Lower leg skin (tissue), 3 donors: ENCODE results near the gene SRRM4.

Experiments
- POLR2A ChIP-seq, 2 donors: fragments of 450-650 bp; IDR thresholded peaks; one replicate each; pipeline ENCODE4 v1.6.1; 2016 to 2017; ENCODE audit warnings: antibody characterized with exemption in 2 of 2, mild to moderate bottlenecking in 1 of 2, moderate library complexity in 1 of 2
- TF ChIP-seq, protein P1 (sequence below), 3 donors: fragments of 450-650 bp; IDR thresholded peaks; one replicate each; pipeline ENCODE4 v1.5.1; 2016; ENCODE audit warnings: antibody characterized with exemption in 3 of 3, mild to moderate bottlenecking in 3 of 3, moderate library complexity in 2 of 3

DNA sequence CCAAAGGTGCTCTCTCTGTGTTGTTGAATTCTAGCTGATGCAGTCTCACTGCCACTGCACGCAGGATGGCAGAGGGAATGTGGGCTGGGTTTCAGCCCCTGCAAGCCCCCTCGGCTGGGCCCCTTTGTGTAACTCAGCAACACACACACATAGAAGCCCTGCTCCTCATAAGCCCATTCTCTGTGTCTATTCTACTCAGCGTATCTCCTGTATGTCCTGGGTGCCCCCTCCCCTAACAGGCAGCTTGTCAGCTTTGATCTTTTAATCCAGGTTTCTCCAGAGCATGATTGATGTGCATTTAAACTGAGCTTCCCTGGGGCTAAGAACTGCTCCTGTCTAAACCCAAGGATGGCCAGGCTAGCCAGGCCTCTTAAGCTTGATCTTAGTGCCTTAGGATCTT lies 43.0 kb downstream of the SRRM4 start:
- TF ChIP-seq, protein P1, sequence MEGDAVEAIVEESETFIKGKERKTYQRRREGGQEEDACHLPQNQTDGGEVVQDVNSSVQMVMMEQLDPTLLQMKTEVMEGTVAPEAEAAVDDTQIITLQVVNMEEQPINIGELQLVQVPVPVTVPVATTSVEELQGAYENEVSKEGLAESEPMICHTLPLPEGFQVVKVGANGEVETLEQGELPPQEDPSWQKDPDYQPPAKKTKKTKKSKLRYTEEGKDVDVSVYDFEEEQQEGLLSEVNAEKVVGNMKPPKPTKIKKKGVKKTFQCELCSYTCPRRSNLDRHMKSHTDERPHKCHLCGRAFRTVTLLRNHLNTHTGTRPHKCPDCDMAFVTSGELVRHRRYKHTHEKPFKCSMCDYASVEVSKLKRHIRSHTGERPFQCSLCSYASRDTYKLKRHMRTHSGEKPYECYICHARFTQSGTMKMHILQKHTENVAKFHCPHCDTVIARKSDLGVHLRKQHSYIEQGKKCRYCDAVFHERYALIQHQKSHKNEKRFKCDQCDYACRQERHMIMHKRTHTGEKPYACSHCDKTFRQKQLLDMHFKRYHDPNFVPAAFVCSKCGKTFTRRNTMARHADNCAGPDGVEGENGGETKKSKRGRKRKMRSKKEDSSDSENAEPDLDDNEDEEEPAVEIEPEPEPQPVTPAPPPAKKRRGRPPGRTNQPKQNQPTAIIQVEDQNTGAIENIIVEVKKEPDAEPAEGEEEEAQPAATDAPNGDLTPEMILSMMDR (IDR thresholded peaks at IDR 0.05) = no peak
- no peak for TF ChIP-seq POLR2A (IDR thresholded peaks at IDR 0.05)
